GM21360 (cell line): Measurements from ENCODE around the gene KLHDC4.

Experiments used
- ATAC-seq: cut with Tn5 transposase; IDR thresholded peaks from one replicate; pipeline ENCODE4 v1.9.1; 2021; ENCODE audit warnings: mild to moderate bottlenecking, moderate library complexity; ENCODE audit not compliant: unreplicated experiment

Gene KLHDC4

DNA sequence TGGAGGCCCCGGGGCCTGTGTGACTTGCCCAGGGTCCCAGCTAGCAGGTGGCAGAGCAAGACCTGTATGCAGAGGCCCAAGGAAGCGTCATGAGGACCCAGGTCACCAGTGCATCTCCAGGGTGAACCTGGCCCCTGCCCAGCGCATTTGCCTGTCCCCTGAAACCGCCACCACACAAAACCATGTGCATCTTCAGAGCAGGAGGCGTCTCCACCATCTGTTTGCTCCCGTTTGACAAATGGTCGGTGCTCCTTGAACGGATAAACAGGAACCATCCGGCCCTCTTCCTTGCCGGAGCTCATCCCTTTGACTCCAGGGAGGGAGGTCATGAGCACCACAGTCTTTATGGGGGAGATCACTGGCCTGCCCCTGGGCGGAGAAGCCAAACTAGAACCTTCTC lies 101.0 kb downstream of the KLHDC4 start:
- ATAC-seq, result no peak

DNA sequence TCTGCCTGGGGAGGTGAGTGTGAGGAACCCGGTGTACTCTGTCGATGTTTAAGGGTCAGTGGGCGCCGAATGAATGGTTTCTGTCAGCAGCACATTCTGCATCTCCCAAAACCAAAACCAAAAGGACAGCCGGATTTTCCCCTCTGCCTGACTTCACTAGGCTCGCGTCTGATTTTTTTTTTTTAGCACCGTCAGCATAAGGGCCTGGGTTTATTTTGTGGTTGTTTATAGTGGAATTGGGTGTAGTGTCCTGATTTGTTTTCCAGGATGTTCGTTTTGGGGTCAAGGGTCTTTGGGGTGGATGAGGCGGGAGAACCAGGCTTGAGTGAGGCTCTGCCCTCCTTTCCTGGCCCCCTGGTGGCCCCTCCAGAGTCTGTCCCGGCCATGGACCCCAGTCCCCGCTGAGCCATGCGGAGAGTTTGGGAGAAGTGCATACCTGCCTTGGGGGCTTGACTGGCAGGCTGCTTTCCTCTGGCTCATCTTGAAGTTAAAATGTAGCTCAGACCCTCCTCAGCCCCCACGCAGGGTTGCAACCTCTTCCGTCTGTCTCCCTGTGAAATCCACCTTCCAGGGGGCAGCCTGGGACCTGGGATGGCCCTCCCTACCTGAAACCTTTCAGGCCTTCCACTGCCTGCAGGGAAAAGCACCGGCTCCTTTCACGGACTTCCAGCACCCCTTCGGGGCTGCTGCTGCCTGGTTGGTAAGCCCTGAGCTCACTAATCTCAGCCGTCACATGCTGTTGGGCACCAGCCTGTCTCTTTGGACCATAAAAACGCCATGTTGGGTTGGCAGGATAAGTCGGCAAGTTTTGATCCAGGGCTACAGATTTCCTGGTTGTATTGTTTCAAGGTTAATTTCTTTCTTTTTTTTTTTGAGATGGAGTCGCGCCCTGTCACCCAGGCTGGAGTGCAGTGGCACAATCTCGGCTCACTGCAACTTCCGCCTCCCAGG lies 103.3 kb downstream of the KLHDC4 start:
- ATAC-seq, result no peak

DNA sequence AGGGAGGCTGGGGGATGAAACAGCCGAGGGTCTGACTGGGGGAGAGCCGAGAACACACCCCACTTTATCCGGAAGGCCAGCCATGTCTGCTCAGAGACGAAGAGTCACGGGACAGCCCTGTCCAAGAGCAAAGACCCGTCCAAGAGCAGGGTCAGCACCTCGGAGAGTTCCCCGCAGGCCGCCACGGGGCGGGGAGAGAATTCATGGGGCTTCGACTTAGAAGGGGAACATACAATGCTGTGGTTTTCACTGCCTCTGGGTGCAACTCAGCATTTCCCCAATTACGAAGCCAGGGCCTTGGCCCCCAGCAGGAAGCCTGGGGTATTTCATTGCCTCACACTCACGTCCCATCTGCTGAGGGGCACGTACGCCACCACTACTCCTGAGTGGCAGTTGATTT lies 104.2 kb downstream of the KLHDC4 start:
- ATAC-seq, result no peak

DNA sequence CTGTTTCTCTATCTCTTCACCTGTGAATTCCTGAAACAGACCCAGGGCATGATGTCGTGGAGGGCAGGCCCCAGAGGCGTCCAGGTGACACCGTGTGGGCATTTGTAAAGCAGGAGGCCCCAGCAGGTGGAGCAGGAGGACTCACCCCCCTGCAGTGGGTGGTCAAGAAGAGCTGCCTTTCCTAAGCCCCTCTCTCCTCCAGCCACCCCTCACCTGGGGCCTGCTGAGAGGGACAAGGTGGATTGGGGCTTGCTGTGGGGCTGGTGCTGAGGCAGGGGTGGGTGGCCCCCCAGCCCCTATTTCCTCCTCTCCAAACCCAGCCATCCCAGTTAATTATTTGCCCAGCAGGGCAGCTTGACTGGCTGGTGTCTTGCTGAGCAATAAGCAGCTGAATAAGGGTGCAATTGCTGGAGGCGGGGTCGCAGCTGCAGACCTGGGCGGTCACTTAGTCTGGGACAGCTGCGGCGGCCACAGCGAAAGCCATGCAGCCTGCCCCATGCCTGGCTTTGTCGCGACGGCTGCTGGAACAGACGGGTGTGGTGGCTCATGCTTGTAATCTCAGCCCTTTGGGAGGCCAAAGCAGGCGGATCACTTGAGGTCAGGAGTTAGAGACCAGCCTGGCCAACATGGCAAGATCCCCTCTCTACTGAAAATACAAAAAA lies 107.1 kb downstream of the KLHDC4 start:
- ATAC-seq, result no peak
